Neutrophil (primary cell): ENCODE data around the gene GALNT8.

Experiments used
- H3K27ac ChIP-seq: fragments of 200-600 bp; sonication (generic); 2 replicates; pipeline ENCODE4 v1.5.1; 2016; ENCODE audit warnings: mild to moderate bottlenecking, moderate library complexity
- H3K27me3 ChIP-seq: fragments of 200-600 bp; sonication (generic); 2 replicates; pipeline ENCODE4 v1.6.0; 2016; ENCODE audit warnings: mild to moderate bottlenecking
- H3K36me3 ChIP-seq: fragments of 200-600 bp; sonication (generic); 2 replicates; pipeline ENCODE4 v1.5.1; 2017
- H3K4me1 ChIP-seq, 2 experiments: fragments of 200-600 bp in 1 of 2; sonication (generic) in 1 of 2; 1 replicate in 1 of 2; 2 replicates in 1 of 2; pipeline versions ENCODE4 v1.5.1 to v1.6.1; 2013 to 2016; ENCODE audit warnings: low read depth in 1 of 2, low read length in 1 of 2, mild to moderate bottlenecking in 1 of 2, moderate library complexity in 1 of 2; ENCODE audit not compliant: control insufficient read depth in 1 of 2, insufficient read depth in 1 of 2
- H3K4me3 ChIP-seq, 2 experiments: fragments of 200-600 bp in 1 of 2; sonication (generic) in 1 of 2; 1 replicate in 1 of 2; 2 replicates in 1 of 2; pipeline ENCODE4 v1.5.1; 2013 to 2016; ENCODE audit warnings: low read depth in 1 of 2, low read length in 1 of 2, mild to moderate bottlenecking in 1 of 2, moderate library complexity in 1 of 2
- H3K9me3 ChIP-seq: fragments of 200-600 bp; sonication (generic); 2 replicates; pipeline ENCODE4 v1.5.1; 2016
- CTCF ChIP-seq: fragments of 200-600 bp; sonication (generic); IDR thresholded peaks from 2 replicates; pipeline ENCODE4 v1.5.1; 2016; ENCODE audit warnings: antibody characterized with exemption

The GALNT8 gene

GRCh38 chr12:4771960-4772566 lies 51.9 kb downstream of the GALNT8 start:
- no peak overlapping the region for H3K27ac ChIP-seq
- H3K9me3 ChIP-seq: no peaks in the 10 kb centered on the region
- H3K36me3 ChIP-seq: no peaks in the 10 kb centered on the region
- no peak for TF ChIP-seq CTCF
- H3K27me3 ChIP-seq: peaks cover 64% of the 10 kb centered on the region
- no peaks in the 10 kb centered on the region for H3K4me1 ChIP-seq
- no peak overlapping the region for H3K4me3 ChIP-seq

- TF ChIP-seq CTCF: no peak
- Histone ChIP-seq H3K4me3 (no peak overlapping the region), H3K4me1 (no peaks in the 10 kb centered on the region), H3K27me3 (peaks cover 79% of the 10 kb centered on the region), H3K36me3 (no peaks in the 10 kb centered on the region), H3K27ac (no peak overlapping the region), H3K9me3 (no peaks in the 10 kb centered on the region)
Measured at GRCh38 chr12:4775936-4776335, 55.7 kb downstream of the GALNT8 start.

GRCh38 chr12:4779749-4780148 lies 59.5 kb downstream of the GALNT8 start:
- no peaks in the 10 kb centered on the region for H3K36me3 ChIP-seq
- H3K4me3 ChIP-seq: no peak overlapping the region
- H3K27ac ChIP-seq: no peak overlapping the region
- no peaks in the 10 kb centered on the region for H3K9me3 ChIP-seq
- peaks cover 57% of the 10 kb centered on the region for H3K27me3 ChIP-seq
- no peak for TF ChIP-seq CTCF
- H3K4me1 ChIP-seq: no peaks in the 10 kb centered on the region

GRCh38 chr12:4780641-4781611 lies 60.7 kb downstream of the GALNT8 start:
- Histone ChIP-seq H3K27ac (no peak overlapping the region), H3K36me3 (no peaks in the 10 kb centered on the region), H3K4me3 (no peak overlapping the region), H3K4me1 (no peaks in the 10 kb centered on the region), H3K27me3 (peaks cover 53% of the 10 kb centered on the region), H3K9me3 (no peaks in the 10 kb centered on the region)
- TF ChIP-seq CTCF: no peak

- Histone ChIP-seq H3K9me3 (no peaks in the 10 kb centered on the region), H3K27me3 (peaks cover 30% of the 10 kb centered on the region), H3K4me3 (no peak overlapping the region), H3K27ac (no peak overlapping the region), H3K4me1 (no peaks in the 10 kb centered on the region), H3K36me3 (no peaks in the 10 kb centered on the region)
- TF ChIP-seq CTCF: no peak
Measured at GRCh38 chr12:4784404-4785054, 64.3 kb downstream of the GALNT8 start.
